Mammary epithelial cell (primary cell): Measurements from ENCODE around the gene BANP.

ENCODE experiments used
- EZH2 ChIP-seq: IDR thresholded peaks from 2 replicates; pipeline ENCODE4 v1.6.1; 2012; ENCODE audit warnings: low read length, inconsistent platforms, borderline replicate concordance
- TF ChIP-seq, protein P1 (sequence below), 2 donors: IDR thresholded peaks in 1 of 2; conservative IDR thresholded peaks in 1 of 2; 2 replicates each; pipeline ENCODE4 v1.5.1; 2011 to 2012; ENCODE audit warnings: inconsistent platforms in 2 of 2, low read length in 2 of 2, mild to moderate bottlenecking in 2 of 2, control low read depth in 1 of 2, low read depth in 1 of 2; ENCODE audit not compliant: insufficient read depth in 1 of 2; ENCODE audit errors: extremely low read depth in 1 of 2

DNA sequence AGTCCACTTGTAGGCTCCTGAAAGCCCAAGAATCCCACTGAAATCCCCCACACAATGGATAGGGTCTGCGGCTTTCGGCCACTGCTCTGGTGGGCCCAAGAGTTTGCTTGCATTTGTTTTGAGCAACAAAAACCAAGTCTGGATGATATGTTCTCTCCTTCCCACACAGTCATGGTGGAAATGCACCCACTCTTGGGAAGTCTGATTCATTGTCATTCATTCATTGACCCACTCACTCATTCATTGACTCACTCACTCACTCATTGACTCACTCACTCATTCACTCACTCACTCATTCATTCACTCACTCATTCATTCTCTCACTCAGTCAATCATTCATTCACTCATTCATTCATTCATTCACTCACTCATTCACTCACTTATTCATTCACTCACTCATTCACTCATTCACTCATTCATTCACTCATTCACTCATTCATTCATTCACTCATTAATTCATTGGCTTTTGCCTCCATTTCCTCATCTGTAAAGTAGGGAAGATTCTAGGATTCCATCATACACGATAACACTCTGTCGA lies 12.8 kb upstream of the BANP start:
- TF ChIP-seq EZH2, result no peak
- TF ChIP-seq, protein P1, sequence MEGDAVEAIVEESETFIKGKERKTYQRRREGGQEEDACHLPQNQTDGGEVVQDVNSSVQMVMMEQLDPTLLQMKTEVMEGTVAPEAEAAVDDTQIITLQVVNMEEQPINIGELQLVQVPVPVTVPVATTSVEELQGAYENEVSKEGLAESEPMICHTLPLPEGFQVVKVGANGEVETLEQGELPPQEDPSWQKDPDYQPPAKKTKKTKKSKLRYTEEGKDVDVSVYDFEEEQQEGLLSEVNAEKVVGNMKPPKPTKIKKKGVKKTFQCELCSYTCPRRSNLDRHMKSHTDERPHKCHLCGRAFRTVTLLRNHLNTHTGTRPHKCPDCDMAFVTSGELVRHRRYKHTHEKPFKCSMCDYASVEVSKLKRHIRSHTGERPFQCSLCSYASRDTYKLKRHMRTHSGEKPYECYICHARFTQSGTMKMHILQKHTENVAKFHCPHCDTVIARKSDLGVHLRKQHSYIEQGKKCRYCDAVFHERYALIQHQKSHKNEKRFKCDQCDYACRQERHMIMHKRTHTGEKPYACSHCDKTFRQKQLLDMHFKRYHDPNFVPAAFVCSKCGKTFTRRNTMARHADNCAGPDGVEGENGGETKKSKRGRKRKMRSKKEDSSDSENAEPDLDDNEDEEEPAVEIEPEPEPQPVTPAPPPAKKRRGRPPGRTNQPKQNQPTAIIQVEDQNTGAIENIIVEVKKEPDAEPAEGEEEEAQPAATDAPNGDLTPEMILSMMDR (conservative IDR thresholded peaks at IDR 0.05 in 1 of 2, IDR thresholded peaks at IDR 0.05 in 1 of 2; ENCODE audit: extremely low read depth in 1 of 2, insufficient read depth in 1 of 2, low read depth in 1 of 2, low read length in 2 of 2), result no peak
